ENCODE data around the gene CDS2. TPM values are rescaled to one million over a fixed set of nuclear protein-coding genes. Genes with fewer than 3 reads are reported as not detected.

CDS2 gene
- total and polyA plus RNA-seq, 2 of the 13 experiments (the other 11 are each of a cell fraction or from before 2014, with no cell fraction given): 81.3 to 153 TPM

DNA sequence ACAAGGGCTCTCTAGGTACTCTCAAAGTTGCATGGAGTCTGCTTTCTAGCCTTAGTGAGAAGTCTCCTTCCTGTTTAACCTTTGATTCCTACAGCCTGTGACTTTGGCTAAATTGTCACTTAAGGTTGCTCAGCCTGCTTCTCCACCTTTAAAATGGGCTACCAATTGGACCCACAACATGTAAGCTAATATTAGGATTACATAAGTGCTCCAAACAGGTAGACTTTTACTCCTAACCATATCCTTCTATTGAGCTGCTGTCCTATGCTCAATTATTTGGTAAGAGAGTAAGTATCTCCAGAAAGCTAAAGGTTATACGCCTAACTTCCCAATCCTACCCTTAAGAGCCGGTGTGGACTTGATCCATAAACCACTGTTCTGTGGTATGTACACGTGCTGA, 9.9 kb upstream of the CDS2 start (continued):
- TF ChIP-seq, protein P1, sequence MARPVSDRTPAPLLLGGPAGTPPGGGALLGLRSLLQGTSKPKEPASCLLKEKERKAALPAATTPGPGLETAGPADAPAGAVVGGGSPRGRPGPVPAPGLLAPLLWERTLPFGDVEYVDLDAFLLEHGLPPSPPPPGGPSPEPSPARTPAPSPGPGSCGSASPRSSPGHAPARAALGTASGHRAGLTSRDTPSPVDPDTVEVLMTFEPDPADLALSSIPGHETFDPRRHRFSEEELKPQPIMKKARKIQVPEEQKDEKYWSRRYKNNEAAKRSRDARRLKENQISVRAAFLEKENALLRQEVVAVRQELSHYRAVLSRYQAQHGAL (CRISPR knock-in tag; IDR thresholded peaks at IDR 0.05; ENCODE audit: not compliant biosample characterization): no peak
- TF ChIP-seq ZNF629 (CRISPR knock-in tag; conservative IDR thresholded peaks at IDR 0.05): peak; percentile 57; the same call in 1 of the 2 replicates
- no peak for TF ChIP-seq BHLHE40 (IDR thresholded peaks at IDR 0.05; ENCODE audit: low read length)
- TF ChIP-seq, protein P2, sequence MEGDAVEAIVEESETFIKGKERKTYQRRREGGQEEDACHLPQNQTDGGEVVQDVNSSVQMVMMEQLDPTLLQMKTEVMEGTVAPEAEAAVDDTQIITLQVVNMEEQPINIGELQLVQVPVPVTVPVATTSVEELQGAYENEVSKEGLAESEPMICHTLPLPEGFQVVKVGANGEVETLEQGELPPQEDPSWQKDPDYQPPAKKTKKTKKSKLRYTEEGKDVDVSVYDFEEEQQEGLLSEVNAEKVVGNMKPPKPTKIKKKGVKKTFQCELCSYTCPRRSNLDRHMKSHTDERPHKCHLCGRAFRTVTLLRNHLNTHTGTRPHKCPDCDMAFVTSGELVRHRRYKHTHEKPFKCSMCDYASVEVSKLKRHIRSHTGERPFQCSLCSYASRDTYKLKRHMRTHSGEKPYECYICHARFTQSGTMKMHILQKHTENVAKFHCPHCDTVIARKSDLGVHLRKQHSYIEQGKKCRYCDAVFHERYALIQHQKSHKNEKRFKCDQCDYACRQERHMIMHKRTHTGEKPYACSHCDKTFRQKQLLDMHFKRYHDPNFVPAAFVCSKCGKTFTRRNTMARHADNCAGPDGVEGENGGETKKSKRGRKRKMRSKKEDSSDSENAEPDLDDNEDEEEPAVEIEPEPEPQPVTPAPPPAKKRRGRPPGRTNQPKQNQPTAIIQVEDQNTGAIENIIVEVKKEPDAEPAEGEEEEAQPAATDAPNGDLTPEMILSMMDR (CRISPR knock-in tag; IDR thresholded peaks at IDR 0.05): no peak
- TF ChIP-seq SRSF9 (IDR thresholded peaks at IDR 0.05; ENCODE audit: borderline replicate concordance, insufficient read depth, low read depth, low read length, poor library complexity, severe bottlenecking): no peak
- TF ChIP-seq ZNF501 (CRISPR knock-in tag; IDR thresholded peaks at IDR 0.05): no peak
- no peak for TF ChIP-seq ZSCAN21 (CRISPR knock-in tag; IDR thresholded peaks at IDR 0.05; ENCODE audit: borderline replicate concordance)
- TF ChIP-seq, protein P3, sequence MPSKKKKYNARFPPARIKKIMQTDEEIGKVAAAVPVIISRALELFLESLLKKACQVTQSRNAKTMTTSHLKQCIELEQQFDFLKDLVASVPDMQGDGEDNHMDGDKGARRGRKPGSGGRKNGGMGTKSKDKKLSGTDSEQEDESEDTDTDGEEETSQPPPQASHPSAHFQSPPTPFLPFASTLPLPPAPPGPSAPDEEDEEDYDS (CRISPR knock-in tag; IDR thresholded peaks at IDR 0.05): no peak
- no peak for TF ChIP-seq BRCA1 (CRISPR knock-in tag; IDR thresholded peaks at IDR 0.05)
- TF ChIP-seq HNRNPK (IDR thresholded peaks at IDR 0.05; ENCODE audit: low read depth, low read length, poor library complexity, severe bottlenecking): no peak
- TF ChIP-seq, protein P4, sequence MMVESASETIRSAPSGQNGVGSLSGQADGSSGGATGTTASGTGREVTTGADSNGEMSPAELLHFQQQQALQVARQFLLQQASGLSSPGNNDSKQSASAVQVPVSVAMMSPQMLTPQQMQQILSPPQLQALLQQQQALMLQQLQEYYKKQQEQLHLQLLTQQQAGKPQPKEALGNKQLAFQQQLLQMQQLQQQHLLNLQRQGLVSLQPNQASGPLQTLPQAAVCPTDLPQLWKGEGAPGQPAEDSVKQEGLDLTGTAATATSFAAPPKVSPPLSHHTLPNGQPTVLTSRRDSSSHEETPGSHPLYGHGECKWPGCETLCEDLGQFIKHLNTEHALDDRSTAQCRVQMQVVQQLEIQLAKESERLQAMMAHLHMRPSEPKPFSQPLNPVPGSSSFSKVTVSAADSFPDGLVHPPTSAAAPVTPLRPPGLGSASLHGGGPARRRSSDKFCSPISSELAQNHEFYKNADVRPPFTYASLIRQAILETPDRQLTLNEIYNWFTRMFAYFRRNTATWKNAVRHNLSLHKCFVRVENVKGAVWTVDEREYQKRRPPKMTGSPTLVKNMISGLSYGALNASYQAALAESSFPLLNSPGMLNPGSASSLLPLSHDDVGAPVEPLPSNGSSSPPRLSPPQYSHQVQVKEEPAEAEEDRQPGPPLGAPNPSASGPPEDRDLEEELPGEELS (CRISPR knock-in tag; IDR thresholded peaks at IDR 0.05): no peak
- TF ChIP-seq TRIM24 (CRISPR knock-in tag; IDR thresholded peaks at IDR 0.05): no peak
- no peak for TF ChIP-seq ZFP90 (CRISPR knock-in tag; IDR thresholded peaks at IDR 0.05; ENCODE audit: borderline replicate concordance)
- no peak for TF ChIP-seq PHF20 (CRISPR knock-in tag; IDR thresholded peaks at IDR 0.05)
- TF ChIP-seq RBM22 (optimal IDR thresholded peaks at IDR 0.05; ENCODE audit: low read length): peak; percentile 43
- TF ChIP-seq FOSL2 (CRISPR knock-in tag; IDR thresholded peaks at IDR 0.05): no peak

All from HepG2 (cell line).